HEK293 (cell line): ENCODE data around the gene SLC5A10.

Experiments
- BCL6B ChIP-seq: fragments of 450-650 bp; formaldehyde crosslinking; IDR thresholded peaks from 2 replicates; pipeline ENCODE4 v1.5.1; 2017; ENCODE audit warnings: missing biosample characterization, missing genetic modification characterization
- CTCF ChIP-seq: fragments of 450-650 bp; formaldehyde crosslinking; IDR thresholded peaks from 2 replicates; pipeline ENCODE4 v1.5.1; 2016; ENCODE audit warnings: missing biosample characterization, missing genetic modification characterization
- PBX3 ChIP-seq: sonication (generic); formaldehyde crosslinking; IDR thresholded peaks from 2 replicates; pipeline ENCODE4 v1.8.1; 2022; ENCODE audit warnings: mild to moderate bottlenecking, moderate library complexity, missing genetic modification reagents
- RBAK ChIP-seq: fragments of 450-650 bp; formaldehyde crosslinking; IDR thresholded peaks from 2 replicates; pipeline ENCODE4 v1.5.1; 2016; ENCODE audit warnings: missing biosample characterization, missing genetic modification characterization
- ZBTB49 ChIP-seq: fragments of 450-650 bp; formaldehyde crosslinking; IDR thresholded peaks from 2 replicates; pipeline ENCODE4 v1.5.1; 2016; ENCODE audit warnings: missing biosample characterization, missing genetic modification characterization, low read depth
- ZNF140 ChIP-seq: fragments of 450-650 bp; formaldehyde crosslinking; IDR thresholded peaks from 2 replicates; pipeline ENCODE4 v1.5.1; 2016; ENCODE audit warnings: missing biosample characterization, missing genetic modification characterization
- ZNF148 ChIP-seq: fragments of 450-650 bp; formaldehyde crosslinking; IDR thresholded peaks from 2 replicates; pipeline ENCODE4 v1.5.0; 2017; ENCODE audit warnings: missing biosample characterization, missing genetic modification characterization, borderline replicate concordance
- ZNF677 ChIP-seq: fragments of 450-650 bp; IDR thresholded peaks from 2 replicates; pipeline ENCODE4 v1.5.0; 2018; ENCODE audit warnings: missing biosample characterization, mild to moderate bottlenecking, missing genetic modification characterization, moderate library complexity

GRCh38 chr17:18904482-18904881 lies 47.5 kb upstream of the SLC5A10 start:
- TF ChIP-seq ZBTB49 (no peak), ZNF140 (tag by site-specific recombination) (no peak), CTCF (tag by site-specific recombination) (no peak), BCL6B (tag by site-specific recombination) (no peak), ZNF148 (tag by site-specific recombination) (no peak), RBAK (no peak), ZNF677 (tag by site-specific recombination) (no peak), PBX3 (no peak)
